ENCODE results near the gene CASKIN1.
"Not testable (repeated sequence)": the region's sequence is repeated elsewhere in the genome, so short reads cannot be mapped to it uniquely, and the experiment has no call there.

- not testable (repeated sequence) for TF ChIP-seq POLR2A (IDR thresholded peaks at IDR 0.05; ENCODE audit: low read length); GATA1 (IDR thresholded peaks at IDR 0.05; ENCODE audit: low read depth, low read length)
These were observed 67.2 kb downstream of the CASKIN1 start for GRCh38 chr16:2129251-2129650.
